Measurements from ENCODE around the gene SDK1.

SDK1 gene

DNA sequence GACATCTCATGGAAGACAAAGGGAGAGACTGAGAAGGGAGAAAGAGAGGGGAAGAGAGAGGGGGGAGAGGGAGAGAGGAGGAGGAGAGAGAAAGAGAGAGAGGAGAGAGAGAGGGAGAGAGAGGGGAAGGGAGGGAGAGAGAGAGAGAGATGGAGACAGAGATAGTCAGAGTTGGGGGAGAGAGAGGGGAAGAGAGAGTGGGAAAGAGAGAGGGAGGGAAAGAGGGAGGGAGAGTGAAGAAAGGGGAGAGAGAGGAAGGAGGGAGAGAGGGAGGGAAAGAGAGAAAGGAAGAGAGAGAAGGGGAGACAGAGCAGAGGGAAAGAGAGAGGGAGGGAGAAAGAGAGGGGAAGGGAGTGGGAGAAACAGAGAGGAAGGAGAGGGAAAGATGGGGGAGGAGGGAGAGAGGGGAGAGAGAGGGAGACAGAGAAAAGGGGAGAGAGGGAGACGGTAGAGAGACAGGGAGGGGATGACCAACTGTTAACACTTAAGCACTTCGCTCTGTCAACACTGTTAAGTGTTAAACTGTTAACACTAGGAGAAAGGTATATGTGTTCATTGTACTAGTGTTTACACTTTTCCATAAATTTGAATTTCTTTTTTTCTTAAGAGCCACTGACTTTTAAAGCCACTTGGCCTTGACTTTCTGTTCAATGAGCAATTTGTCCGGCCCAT, 21.8 kb upstream of the SDK1 start:
- no peaks in the 10 kb centered on the region for H3K36me3 ChIP-seq (ENCODE audit: low read depth)
- no peak overlapping the region for H3K4me3 ChIP-seq (ENCODE audit: severe bottlenecking)
- H3K27ac ChIP-seq (ENCODE audit: poor library complexity, severe bottlenecking): no peak overlapping the region
- H3K4me1 ChIP-seq (ENCODE audit: insufficient read depth, poor library complexity, severe bottlenecking): peaks cover 10% of the 10 kb centered on the region
- TF ChIP-seq, protein P1, sequence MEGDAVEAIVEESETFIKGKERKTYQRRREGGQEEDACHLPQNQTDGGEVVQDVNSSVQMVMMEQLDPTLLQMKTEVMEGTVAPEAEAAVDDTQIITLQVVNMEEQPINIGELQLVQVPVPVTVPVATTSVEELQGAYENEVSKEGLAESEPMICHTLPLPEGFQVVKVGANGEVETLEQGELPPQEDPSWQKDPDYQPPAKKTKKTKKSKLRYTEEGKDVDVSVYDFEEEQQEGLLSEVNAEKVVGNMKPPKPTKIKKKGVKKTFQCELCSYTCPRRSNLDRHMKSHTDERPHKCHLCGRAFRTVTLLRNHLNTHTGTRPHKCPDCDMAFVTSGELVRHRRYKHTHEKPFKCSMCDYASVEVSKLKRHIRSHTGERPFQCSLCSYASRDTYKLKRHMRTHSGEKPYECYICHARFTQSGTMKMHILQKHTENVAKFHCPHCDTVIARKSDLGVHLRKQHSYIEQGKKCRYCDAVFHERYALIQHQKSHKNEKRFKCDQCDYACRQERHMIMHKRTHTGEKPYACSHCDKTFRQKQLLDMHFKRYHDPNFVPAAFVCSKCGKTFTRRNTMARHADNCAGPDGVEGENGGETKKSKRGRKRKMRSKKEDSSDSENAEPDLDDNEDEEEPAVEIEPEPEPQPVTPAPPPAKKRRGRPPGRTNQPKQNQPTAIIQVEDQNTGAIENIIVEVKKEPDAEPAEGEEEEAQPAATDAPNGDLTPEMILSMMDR (IDR thresholded peaks at IDR 0.05; ENCODE audit: poor library complexity, severe bottlenecking): no peak
- DNase-seq (ENCODE audit: low spot score) (no peak), ATAC-seq (ENCODE audit: low read depth) (no peak)
- no peaks in the 10 kb centered on the region for H3K9me3 ChIP-seq (ENCODE audit: severe bottlenecking)
- no peaks in the 10 kb centered on the region for H3K27me3 ChIP-seq (ENCODE audit: insufficient read depth, poor library complexity, severe bottlenecking)

GRCh38 chr7:3280445-3280844, 20.6 kb upstream of the SDK1 start:
- no peak overlapping the region for H3K4me3 ChIP-seq (ENCODE audit: severe bottlenecking)
- ATAC-seq (ENCODE audit: low read depth) (no peak), DNase-seq (ENCODE audit: low spot score) (no peak)
- H3K4me1 ChIP-seq (ENCODE audit: insufficient read depth, poor library complexity, severe bottlenecking): peaks cover 10% of the 10 kb centered on the region
- H3K27ac ChIP-seq (ENCODE audit: poor library complexity, severe bottlenecking): no peak overlapping the region
- no peaks in the 10 kb centered on the region for H3K27me3 ChIP-seq (ENCODE audit: insufficient read depth, poor library complexity, severe bottlenecking)
- H3K36me3 ChIP-seq (ENCODE audit: low read depth): no peaks in the 10 kb centered on the region
- no peaks in the 10 kb centered on the region for H3K9me3 ChIP-seq (ENCODE audit: severe bottlenecking)
- TF ChIP-seq, protein P1 (IDR thresholded peaks at IDR 0.05; ENCODE audit: poor library complexity, severe bottlenecking): no peak

- no peak overlapping the region for H3K27ac ChIP-seq (ENCODE audit: poor library complexity, severe bottlenecking)
- H3K27me3 ChIP-seq (ENCODE audit: insufficient read depth, poor library complexity, severe bottlenecking): no peaks in the 10 kb centered on the region
- H3K9me3 ChIP-seq (ENCODE audit: severe bottlenecking): no peaks in the 10 kb centered on the region
- ATAC-seq (ENCODE audit: low read depth): no peak
- H3K4me1 ChIP-seq (ENCODE audit: insufficient read depth, poor library complexity, severe bottlenecking): peaks cover 10% of the 10 kb centered on the region
- no peak overlapping the region for H3K4me3 ChIP-seq (ENCODE audit: severe bottlenecking)
- no peak for DNase-seq (ENCODE audit: low spot score)
- H3K36me3 ChIP-seq (ENCODE audit: low read depth): no peaks in the 10 kb centered on the region
- TF ChIP-seq, protein P1 (IDR thresholded peaks at IDR 0.05; ENCODE audit: poor library complexity, severe bottlenecking): no peak
Observed at GRCh38 chr7:3280946-3281656, 20.0 kb upstream of the SDK1 start.

DNA sequence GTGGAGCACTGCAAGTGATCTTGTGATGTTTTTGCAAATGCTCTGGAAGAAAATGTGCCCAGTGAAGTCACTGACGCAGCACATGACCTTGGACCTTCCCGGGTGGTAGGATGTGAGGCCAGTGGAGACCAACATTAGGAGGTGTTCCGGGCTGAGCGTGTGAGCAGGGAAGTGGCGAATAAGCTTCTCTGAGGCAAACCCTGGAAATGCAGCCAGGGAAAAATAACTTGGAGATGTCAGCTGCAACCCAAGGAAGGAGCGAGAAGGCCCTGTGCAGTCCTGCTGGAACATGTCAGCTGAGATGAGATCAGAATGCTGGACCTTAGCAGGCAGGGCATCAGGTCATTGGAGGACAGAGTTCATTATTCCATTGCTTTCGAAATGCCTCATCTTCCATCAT, 18.6 kb upstream of the SDK1 start:
- TF ChIP-seq, protein P1 (IDR thresholded peaks at IDR 0.05; ENCODE audit: poor library complexity, severe bottlenecking): no peak
- no peaks in the 10 kb centered on the region for H3K36me3 ChIP-seq (ENCODE audit: low read depth)
- peak overlapping the region; percentile 59 for H3K27ac ChIP-seq (ENCODE audit: poor library complexity, severe bottlenecking)
- no peaks in the 10 kb centered on the region for H3K27me3 ChIP-seq (ENCODE audit: insufficient read depth, poor library complexity, severe bottlenecking)
- peaks cover 10% of the 10 kb centered on the region for H3K4me1 ChIP-seq (ENCODE audit: insufficient read depth, poor library complexity, severe bottlenecking)
- no peaks in the 10 kb centered on the region for H3K9me3 ChIP-seq (ENCODE audit: severe bottlenecking)
- ATAC-seq (ENCODE audit: low read depth) (peak; percentile 76), DNase-seq (ENCODE audit: low spot score) (no peak)
- H3K4me3 ChIP-seq (ENCODE audit: severe bottlenecking): no peak overlapping the region

Measured in RWPE2 (cell line).